ENCODE measurements around the gene SYPL2.

DNA sequence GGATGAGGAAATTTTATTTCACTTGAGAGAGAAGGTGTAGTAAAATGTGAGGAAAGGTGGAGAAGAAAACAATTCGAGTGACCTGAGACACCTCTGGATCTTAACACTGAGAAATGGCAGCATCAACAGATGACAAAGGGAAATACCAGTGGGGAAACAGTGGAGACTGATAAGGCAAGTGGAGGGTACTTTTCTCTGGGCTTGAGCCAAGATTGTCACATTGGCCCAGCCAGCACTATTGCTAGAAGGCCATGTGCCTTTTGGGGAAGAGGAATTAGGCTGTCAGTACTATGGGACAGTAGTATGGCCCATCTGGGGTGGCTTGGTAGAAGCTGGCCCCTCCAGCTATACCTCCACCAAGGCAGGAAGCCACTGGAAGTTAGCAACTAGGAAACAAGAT lies 8.4 kb downstream of the SYPL2 start:
- TF ChIP-seq EP300 (IDR thresholded peaks at IDR 0.05), result no peak
- TF ChIP-seq, protein P1, sequence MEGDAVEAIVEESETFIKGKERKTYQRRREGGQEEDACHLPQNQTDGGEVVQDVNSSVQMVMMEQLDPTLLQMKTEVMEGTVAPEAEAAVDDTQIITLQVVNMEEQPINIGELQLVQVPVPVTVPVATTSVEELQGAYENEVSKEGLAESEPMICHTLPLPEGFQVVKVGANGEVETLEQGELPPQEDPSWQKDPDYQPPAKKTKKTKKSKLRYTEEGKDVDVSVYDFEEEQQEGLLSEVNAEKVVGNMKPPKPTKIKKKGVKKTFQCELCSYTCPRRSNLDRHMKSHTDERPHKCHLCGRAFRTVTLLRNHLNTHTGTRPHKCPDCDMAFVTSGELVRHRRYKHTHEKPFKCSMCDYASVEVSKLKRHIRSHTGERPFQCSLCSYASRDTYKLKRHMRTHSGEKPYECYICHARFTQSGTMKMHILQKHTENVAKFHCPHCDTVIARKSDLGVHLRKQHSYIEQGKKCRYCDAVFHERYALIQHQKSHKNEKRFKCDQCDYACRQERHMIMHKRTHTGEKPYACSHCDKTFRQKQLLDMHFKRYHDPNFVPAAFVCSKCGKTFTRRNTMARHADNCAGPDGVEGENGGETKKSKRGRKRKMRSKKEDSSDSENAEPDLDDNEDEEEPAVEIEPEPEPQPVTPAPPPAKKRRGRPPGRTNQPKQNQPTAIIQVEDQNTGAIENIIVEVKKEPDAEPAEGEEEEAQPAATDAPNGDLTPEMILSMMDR (IDR thresholded peaks at IDR 0.05), result no peak

All from gastroesophageal sphincter (tissue), 3 donors.